A549 (cell line): ENCODE data around the gene ZNF335.

Source experiments
- BHLHE40 ChIP-seq: IDR thresholded peaks from 2 replicates; pipeline ENCODE4 v1.6.1; 2012; ENCODE audit warnings: low read depth, low read length, inconsistent platforms
- FOSL2 ChIP-seq, 2 experiments: fragments of 450-650 bp in 1 of 2; fragments of >200 bp in 1 of 2; sonication (Bioruptor Twin) in 1 of 2; formaldehyde crosslinking; IDR thresholded peaks; 2 replicates each; pipeline versions ENCODE4 v1.5.0 to v1.6.1; 2016 to 2020; ENCODE audit warnings: mild to moderate bottlenecking in 1 of 2, moderate library complexity in 1 of 2
- HEYL ChIP-seq: fragments of 250-450 bp; sonication (Bioruptor Pico); IDR thresholded peaks from 2 replicates; pipeline ENCODE4 v1.8.0; 2021; ENCODE audit warnings: mild to moderate bottlenecking, moderate library complexity
- MYC ChIP-seq: IDR thresholded peaks from 2 replicates; pipeline ENCODE4 v1.6.1; 2012; ENCODE audit warnings: mild to moderate bottlenecking, inconsistent platforms, low read length, improper control_type of control experiment, borderline replicate concordance
- PHF8 ChIP-seq: fragments of 200-600 bp; sonication (generic); IDR thresholded peaks from 2 replicates; pipeline ENCODE4 v1.6.1; 2016; ENCODE audit warnings: low read depth, mild to moderate bottlenecking, antibody characterized with exemption, moderate library complexity, borderline replicate concordance
- RAD21 ChIP-seq, 2 experiments: fragments of >200 bp in 1 of 2; sonication (Bioruptor Twin) in 1 of 2; formaldehyde crosslinking in 1 of 2; IDR thresholded peaks in 1 of 2; conservative IDR thresholded peaks in 1 of 2; 2 replicates in 1 of 2; 3 replicates in 1 of 2; pipeline ENCODE4 v1.6.1; 2012 to 2018; ENCODE audit warnings: inconsistent platforms in 1 of 2
- REST ChIP-seq: fragments of 200-600 bp; sonication (generic); IDR thresholded peaks from 2 replicates; pipeline ENCODE4 v1.6.1; 2016; ENCODE audit warnings: antibody characterized with exemption, mild to moderate bottlenecking, moderate library complexity
- RNF2 ChIP-seq: fragments of 200-600 bp; sonication (generic); IDR thresholded peaks from 2 replicates; pipeline ENCODE4 v1.6.1; 2016; ENCODE audit warnings: low read depth, mild to moderate bottlenecking, antibody characterized with exemption, moderate library complexity, borderline replicate concordance
- TF ChIP-seq, protein P1 (sequence below): fragments of >200 bp; sonication (Bioruptor Twin); formaldehyde crosslinking; IDR thresholded peaks from 3 replicates; pipeline ENCODE4 v1.5.1; 2016
- TF ChIP-seq, protein P2 (sequence below): fragments of >200 bp; sonication (Bioruptor Twin); formaldehyde crosslinking; IDR thresholded peaks from 2 replicates; pipeline ENCODE4 v1.6.1; 2016

GRCh38 chr20:46017272-46017671 lies 45.3 kb upstream of the ZNF335 start:
- TF ChIP-seq, protein P1, sequence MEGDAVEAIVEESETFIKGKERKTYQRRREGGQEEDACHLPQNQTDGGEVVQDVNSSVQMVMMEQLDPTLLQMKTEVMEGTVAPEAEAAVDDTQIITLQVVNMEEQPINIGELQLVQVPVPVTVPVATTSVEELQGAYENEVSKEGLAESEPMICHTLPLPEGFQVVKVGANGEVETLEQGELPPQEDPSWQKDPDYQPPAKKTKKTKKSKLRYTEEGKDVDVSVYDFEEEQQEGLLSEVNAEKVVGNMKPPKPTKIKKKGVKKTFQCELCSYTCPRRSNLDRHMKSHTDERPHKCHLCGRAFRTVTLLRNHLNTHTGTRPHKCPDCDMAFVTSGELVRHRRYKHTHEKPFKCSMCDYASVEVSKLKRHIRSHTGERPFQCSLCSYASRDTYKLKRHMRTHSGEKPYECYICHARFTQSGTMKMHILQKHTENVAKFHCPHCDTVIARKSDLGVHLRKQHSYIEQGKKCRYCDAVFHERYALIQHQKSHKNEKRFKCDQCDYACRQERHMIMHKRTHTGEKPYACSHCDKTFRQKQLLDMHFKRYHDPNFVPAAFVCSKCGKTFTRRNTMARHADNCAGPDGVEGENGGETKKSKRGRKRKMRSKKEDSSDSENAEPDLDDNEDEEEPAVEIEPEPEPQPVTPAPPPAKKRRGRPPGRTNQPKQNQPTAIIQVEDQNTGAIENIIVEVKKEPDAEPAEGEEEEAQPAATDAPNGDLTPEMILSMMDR: no peak
- TF ChIP-seq RNF2: no peak
- no peak for TF ChIP-seq RAD21 (conservative IDR thresholded peaks at IDR 0.05 in 1 of 2, IDR thresholded peaks at IDR 0.05 in 1 of 2)
- no peak for TF ChIP-seq HEYL (CRISPR knock-in tag)
- no peak for TF ChIP-seq PHF8
- no peak for TF ChIP-seq REST
- no peak for TF ChIP-seq BHLHE40
- TF ChIP-seq MYC: no peak
- no peak for TF ChIP-seq FOSL2 (IDR thresholded peaks at IDR 0.05)
- TF ChIP-seq FOSL2 (CRISPR knock-in tag; IDR thresholded peaks at IDR 0.05): no peak
- TF ChIP-seq, protein P2, sequence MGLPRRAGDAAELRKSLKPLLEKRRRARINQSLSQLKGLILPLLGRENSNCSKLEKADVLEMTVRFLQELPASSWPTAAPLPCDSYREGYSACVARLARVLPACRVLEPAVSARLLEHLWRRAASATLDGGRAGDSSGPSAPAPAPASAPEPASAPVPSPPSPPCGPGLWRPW: no peak
